Lower lobe of right lung (tissue), 2 donors: Measurements from ENCODE around the gene RTN1. TPM values are rescaled to one million over a fixed set of nuclear protein-coding genes. Genes with fewer than 3 reads are reported as not detected.

Experiments used
- ATAC-seq, 2 donors: fragments of 200-7000 bp; cut with Tn5 transposase; one replicate each; pipeline ENCODE4 v1.9.1; 2020 to 2022; ENCODE audit warnings: mild to moderate bottlenecking in 2 of 2, moderate library complexity in 2 of 2
- DNase-seq: peaks from one replicate; pipeline ENCODE4 v3.0.0-alpha.2; 2020
- H3K27ac ChIP-seq: fragments of 200-600 bp; one replicate; pipeline ENCODE4 v1.8.0; 2022
- H3K27me3 ChIP-seq: fragments of 200-600 bp; one replicate; pipeline ENCODE4 v1.8.0; 2022; ENCODE audit warnings: low read depth
- H3K36me3 ChIP-seq: fragments of 200-600 bp; one replicate; pipeline ENCODE4 v1.8.0; 2022; ENCODE audit warnings: mild to moderate bottlenecking
- H3K4me1 ChIP-seq: fragments of 200-600 bp; one replicate; pipeline ENCODE4 v1.8.0; 2022
- H3K4me3 ChIP-seq: fragments of 200-600 bp; one replicate; pipeline ENCODE4 v1.8.0; 2022; ENCODE audit warnings: mild to moderate bottlenecking
- H3K9me3 ChIP-seq: fragments of 200-600 bp; one replicate; pipeline ENCODE4 v1.8.0; 2022
- CTCF ChIP-seq: fragments of 200-600 bp; IDR thresholded peaks from one replicate; pipeline ENCODE4 v1.8.0; 2022; ENCODE audit warnings: antibody characterized with exemption, mild to moderate bottlenecking
- intact Hi-C: fragments of 100-400 bp; cut with DNase I; formaldehyde crosslinking; loops from one replicate; pipeline ENCODE4 v1.11.0; 2022
- total RNA-seq: library from RNA; stranded (reverse); fragmentation: NEBNext Ultra II Directional; extraction: Animal tissue kit (Norgen Biotek cat#: 25700); gene quantifications from one replicate; pipeline ENCODE4 v1.2.1, GENCODE V29; 2021
- donor health status: DM: no; HTN: yes; CAD: no; lungs with severe emphysema.

RTN1 gene
- total RNA-seq, 1 donor from 2014 or later: 18.2 TPM

- DNase-seq: no peak
- Histone ChIP-seq H3K4me1 (no peaks in the 10 kb centered on the region), H3K27me3 (no peaks in the 10 kb centered on the region), H3K36me3 (no peaks in the 10 kb centered on the region), H3K9me3 (no peaks in the 10 kb centered on the region), H3K4me3 (no peak overlapping the region), H3K27ac (no peak overlapping the region)
- no peak for TF ChIP-seq CTCF
- no peak for ATAC-seq
- intact Hi-C loops: no loop called here
Observed at GRCh38 chr14:59622631-59623030, 247.9 kb downstream of the RTN1 start.

- intact Hi-C loops: no loop called here
- Histone ChIP-seq H3K27ac (no peak overlapping the region), H3K36me3 (no peaks in the 10 kb centered on the region), H3K4me1 (no peaks in the 10 kb centered on the region), H3K27me3 (no peaks in the 10 kb centered on the region), H3K9me3 (no peaks in the 10 kb centered on the region), H3K4me3 (no peak overlapping the region)
- no peak for TF ChIP-seq CTCF
- ATAC-seq (no peak), DNase-seq (no peak)
Observed at GRCh38 chr14:59619061-59619460, 251.5 kb downstream of the RTN1 start.

- no peak for ATAC-seq
- Histone ChIP-seq H3K4me3 (no peak overlapping the region), H3K9me3 (no peaks in the 10 kb centered on the region), H3K4me1 (no peaks in the 10 kb centered on the region), H3K36me3 (no peaks in the 10 kb centered on the region), H3K27me3 (no peaks in the 10 kb centered on the region), H3K27ac (no peak overlapping the region)
- DNase-seq: no peak
- no peak for TF ChIP-seq CTCF
- intact Hi-C loops: no loop called here
Observed at GRCh38 chr14:59601056-59601455, 269.5 kb downstream of the RTN1 start.

GRCh38 chr14:59600211-59600945, 270.2 kb downstream of the RTN1 start:
- DNase-seq (no peak), ATAC-seq (no peak)
- no peaks in the 10 kb centered on the region for H3K36me3 ChIP-seq
- H3K27me3 ChIP-seq: no peaks in the 10 kb centered on the region
- no peak for TF ChIP-seq CTCF
- no peak overlapping the region for H3K27ac ChIP-seq
- intact Hi-C loops: no loop called here
- H3K4me1 ChIP-seq: no peaks in the 10 kb centered on the region
- no peaks in the 10 kb centered on the region for H3K9me3 ChIP-seq
- H3K4me3 ChIP-seq: no peak overlapping the region

- ATAC-seq (no peak), DNase-seq (no peak)
- H3K36me3 ChIP-seq: no peaks in the 10 kb centered on the region
- H3K27ac ChIP-seq: no peak overlapping the region
- no peaks in the 10 kb centered on the region for H3K27me3 ChIP-seq
- no peak overlapping the region for H3K4me3 ChIP-seq
- H3K9me3 ChIP-seq: no peaks in the 10 kb centered on the region
- no peak for TF ChIP-seq CTCF
- intact Hi-C loops: no loop called here
- no peaks in the 10 kb centered on the region for H3K4me1 ChIP-seq
Observed at GRCh38 chr14:59595071-59595470, 275.5 kb downstream of the RTN1 start.
